GM23338 (cell line): ENCODE data around the gene TM4SF5. TPM values are rescaled to one million over a fixed set of nuclear protein-coding genes. Genes with fewer than 3 reads are reported as not detected.
A peak's percentile ranks its signal among the peaks of the same experiment; 100 is the strongest.

Source experiments
- ATAC-seq: fragments of 200-7000 bp; cut with Tn5 transposase; 3 replicates; pipeline ENCODE4 v1.9.1; 2020
- DNase-seq: peaks from one replicate; pipeline ENCODE4 v3.0.0-alpha.2; 2015; ENCODE audit warnings: low spot score
- H2AFZ ChIP-seq: fragments of 200-600 bp; sonication (generic); 2 replicates; pipeline ENCODE4 v1.8.0; 2016; ENCODE audit warnings: antibody characterized with exemption, mild to moderate bottlenecking, moderate library complexity
- H3F3A ChIP-seq: fragments of 200-600 bp; sonication (generic); replicated peaks from 2 replicates; pipeline ENCODE4 v1.8.0; 2017; ENCODE audit warnings: antibody characterized with exemption, mixed run types, low read depth
- H3K27ac ChIP-seq: fragments of 200-600 bp; sonication (generic); 2 replicates; pipeline ENCODE4 v1.6.1; 2016; ENCODE audit warnings: low read depth
- H3K27me3 ChIP-seq: fragments of 200-600 bp; sonication (generic); 2 replicates; pipeline ENCODE4 v1.8.0; 2016; ENCODE audit warnings: mild to moderate bottlenecking, mixed run types, moderate library complexity; ENCODE audit not compliant: insufficient read depth
- H3K36me3 ChIP-seq: fragments of 200-600 bp; sonication (generic); 2 replicates; pipeline ENCODE4 v1.8.0; 2016; ENCODE audit warnings: mild to moderate bottlenecking; ENCODE audit not compliant: insufficient read depth
- H3K4me1 ChIP-seq: fragments of 200-600 bp; sonication (generic); 2 replicates; pipeline ENCODE4 v1.8.0; 2016; ENCODE audit warnings: mild to moderate bottlenecking, moderate library complexity; ENCODE audit not compliant: insufficient read depth
- H3K4me2 ChIP-seq: fragments of 200-600 bp; sonication (generic); 2 replicates; pipeline ENCODE4 v1.7.1; 2017; ENCODE audit warnings: mixed run types
- H3K4me3 ChIP-seq: fragments of 200-600 bp; sonication (generic); 2 replicates; pipeline ENCODE4 v1.6.1; 2016; ENCODE audit warnings: mixed run types
- H3K79me2 ChIP-seq: fragments of 200-600 bp; sonication (generic); replicated peaks from 2 replicates; pipeline ENCODE4 v1.8.0; 2017; ENCODE audit warnings: mild to moderate bottlenecking; ENCODE audit not compliant: insufficient read depth
- H3K9me2 ChIP-seq: fragments of 200-600 bp; sonication (generic); 2 replicates; pipeline ENCODE4 v1.8.0; 2017; ENCODE audit not compliant: insufficient read depth
- H4K20me1 ChIP-seq: fragments of 200-600 bp; sonication (generic); replicated peaks from 2 replicates; pipeline ENCODE4 v1.8.0; 2017; ENCODE audit warnings: mild to moderate bottlenecking; ENCODE audit not compliant: insufficient read depth
- H3K27ac Mint-ChIP-seq: 2 replicates; pipeline ENCODE4 v1.8.0; 2020; ENCODE audit warnings: inconsistent platforms, mild to moderate bottlenecking, moderate library complexity, mixed read lengths
- H3K27me3 Mint-ChIP-seq: 3 replicates; pipeline ENCODE4 v1.8.0; 2022; ENCODE audit warnings: low read depth, mild to moderate bottlenecking, moderate library complexity, mixed read lengths, inconsistent platforms; ENCODE audit not compliant: insufficient read depth, poor library complexity
- H3K36me3 Mint-ChIP-seq: 3 replicates; pipeline ENCODE4 v1.8.0; 2021; ENCODE audit warnings: low read depth, mild to moderate bottlenecking, inconsistent platforms, moderate library complexity, mixed read lengths
- H3K4me1 Mint-ChIP-seq: 3 replicates; pipeline ENCODE4 v1.8.0; 2020; ENCODE audit warnings: mild to moderate bottlenecking, inconsistent platforms, mixed read lengths
- H3K4me3 Mint-ChIP-seq: 3 replicates; pipeline ENCODE4 v1.8.0; 2021; ENCODE audit warnings: moderate library complexity, mild to moderate bottlenecking, inconsistent platforms, mixed read lengths
- H3K9me3 Mint-ChIP-seq: 3 replicates; pipeline ENCODE4 v1.8.0; 2020; ENCODE audit warnings: moderate library complexity, mild to moderate bottlenecking, inconsistent platforms, mixed read lengths
- CTCF ChIP-seq, 2 experiments: fragments of 200-600 bp in 1 of 2; sonication (generic) in 1 of 2; conservative IDR thresholded peaks; 2 replicates each; pipeline versions ENCODE4 v1.5.1 to v1.6.1; 2016 to 2017; ENCODE audit warnings: antibody characterized with exemption in 2 of 2, low read depth in 2 of 2, mild to moderate bottlenecking in 2 of 2, moderate library complexity in 1 of 2
- POLR2AphosphoS5 ChIP-seq: IDR thresholded peaks from 2 replicates; pipeline ENCODE4 v1.6.1; 2016; ENCODE audit warnings: antibody characterized with exemption, low read depth
- STAT1 ChIP-seq: IDR thresholded peaks from one replicate; pipeline ENCODE4 v1.6.1; 2016; ENCODE audit warnings: antibody characterized with exemption; ENCODE audit not compliant: unreplicated experiment
- ZNF331 ChIP-seq: fragments of 250-450 bp; sonication (Bioruptor Pico); IDR thresholded peaks from 2 replicates; pipeline ENCODE4 v1.5.0; 2020; ENCODE audit warnings: low read depth, mild to moderate bottlenecking, moderate library complexity
- ZNF462 ChIP-seq: fragments of 250-450 bp; sonication (Bioruptor Pico); IDR thresholded peaks from 2 replicates; pipeline ENCODE4 v1.5.0; 2020; ENCODE audit warnings: mild to moderate bottlenecking, moderate library complexity
- polyA plus RNA-seq: library from polyadenylated mRNA; unstranded; fragments of >200 nt; fragmentation: Nextera tagmentation; extraction: Ambion mirVana; gene quantifications from 2 replicates; pipeline ENCODE4 v1.2.1, GENCODE V29; 2016
- total RNA-seq: library from RNA; depleted of rRNA; stranded (reverse); fragments of >200 nt; shearing (Covaris generic); gene quantifications from 2 replicates; pipeline ENCODE4 v1.2.3, GENCODE V29; 2014

TM4SF5 gene
- total and polyA plus RNA-seq, 2 experiments from 2014 or later: not detected

- Histone ChIP-seq H3K4me1 (peaks cover 11% of the 10 kb centered on the region), H2AFZ (no peak overlapping the region), H4K20me1 (no peaks in the 10 kb centered on the region), H3K79me2 (no peaks in the 10 kb centered on the region), H3K36me3 (no peaks in the 10 kb centered on the region), H3K9me2 (no peaks in the 10 kb centered on the region), H3K4me3 (no peak overlapping the region), H3F3A (peaks cover 19% of the 10 kb centered on the region; the same call in 1 of the 2 replicates), H3K27me3 (peaks cover 39% of the 10 kb centered on the region), H3K27ac (no peak overlapping the region), H3K4me2 (no peak overlapping the region)
- no peak for ATAC-seq
- TF ChIP-seq ZNF331 (CRISPR knock-in tag) (no peak), STAT1 (no peak)
- Mint-ChIP-seq H3K36me3 (no peaks in the 10 kb centered on the region; the same call in 2 of the 3 replicates), H3K9me3 (no peaks in the 10 kb centered on the region; the same call in 2 of the 3 replicates), H3K27ac (no peak overlapping the region), H3K4me1 (peaks cover 22% of the 10 kb centered on the region; the same call in 2 of the 3 replicates), H3K27me3 (peaks cover 52% of the 10 kb centered on the region), H3K4me3 (no peak overlapping the region; the same call in 2 of the 3 replicates)
- no peak for DNase-seq
Measured at GRCh38 chr17:4743898-4744297, 27.8 kb upstream of the TM4SF5 start.

- peak; percentile 93 for ATAC-seq
- peaks cover 25% of the 10 kb centered on the region for H3K27me3 ChIP-seq
- H3K4me1 Mint-ChIP-seq: peaks cover 24% of the 10 kb centered on the region; the same call in 2 of the 3 replicates
Measured at GRCh38 chr17:4744999-4745969, 26.4 kb upstream of the TM4SF5 start.

More at GRCh38 chr17:4744999-4745969, 26.4 kb upstream of the TM4SF5 start:
- H3K9me2 ChIP-seq: no peaks in the 10 kb centered on the region
- peak overlapping the region; percentile 85 for H3K4me3 ChIP-seq
- Mint-ChIP-seq H3K4me3 (peak overlapping the region; percentile 83), H3K27ac (no peak overlapping the region), H3K36me3 (no peaks in the 10 kb centered on the region; the same call in 2 of the 3 replicates), H3K27me3 (peaks cover 41% of the 10 kb centered on the region), H3K9me3 (no peaks in the 10 kb centered on the region; the same call in 2 of the 3 replicates)
- H3K4me1 ChIP-seq: peaks cover 11% of the 10 kb centered on the region
- no peaks in the 10 kb centered on the region for H3K79me2 ChIP-seq
- TF ChIP-seq POLR2AphosphoS5: peak; percentile 72
- peak; percentile 16 to 48; a peak in 2 of 4 replicates for TF ChIP-seq CTCF (conservative IDR thresholded peaks at IDR 0.05; ENCODE audit: low read depth in 2 of 2)
- no peak for TF ChIP-seq ZNF462 (CRISPR knock-in tag)
- H3K27ac ChIP-seq: peak overlapping the region; percentile 39; the same call in 1 of the 2 replicates
- peak overlapping the region; percentile 98 for H2AFZ ChIP-seq
- DNase-seq: peak; percentile 89
- no peaks in the 10 kb centered on the region for H3K36me3 ChIP-seq
- H3F3A ChIP-seq: peaks cover 15% of the 10 kb centered on the region; the same call in 1 of the 2 replicates
- peak overlapping the region; percentile 99 for H3K4me2 ChIP-seq
- H4K20me1 ChIP-seq: no peaks in the 10 kb centered on the region
